WI38 (cell line): Measurements from ENCODE around the gene PDE4B.
"Not testable (repeated sequence)": the region's sequence is repeated elsewhere in the genome, so short reads cannot be mapped to it uniquely, and the experiment has no call there.

Experiments used
- H3K4me3 ChIP-seq: 2 replicates; pipeline ENCODE4 v1.5.1; 2011; ENCODE audit warnings: low read depth, mild to moderate bottlenecking, control low read depth, low read length
- CTCF ChIP-seq: IDR thresholded peaks from 2 replicates; pipeline ENCODE4 v1.5.1; 2012; ENCODE audit warnings: low read depth, mild to moderate bottlenecking, control low read depth, low read length

Gene PDE4B

GRCh38 chr1:65958561-65959350, 166.1 kb downstream of the PDE4B start:
- no peak overlapping the region for H3K4me3 ChIP-seq
- 0 out of 2 replicates have a peak, but pooled peaks have one; percentile 16 for TF ChIP-seq CTCF

GRCh38 chr1:65959896-65960567, 167.3 kb downstream of the PDE4B start:
- TF ChIP-seq CTCF, result no peak
- peak overlapping the region; percentile 19; the same call in 1 of the 2 replicates for H3K4me3 ChIP-seq

- TF ChIP-seq CTCF, result no peak
- H3K4me3 ChIP-seq, result no peak overlapping the region
Measured at GRCh38 chr1:65963156-65963888, 170.6 kb downstream of the PDE4B start.

GRCh38 chr1:65964123-65964522, 171.4 kb downstream of the PDE4B start:
- H3K4me3 ChIP-seq, result no peak overlapping the region
- no peak for TF ChIP-seq CTCF

- TF ChIP-seq CTCF, result no peak
- H3K4me3 ChIP-seq, result no peak overlapping the region
Measured at GRCh38 chr1:65965112-65965996, 172.7 kb downstream of the PDE4B start.

GRCh38 chr1:65967492-65967891, 174.8 kb downstream of the PDE4B start:
- H3K4me3 ChIP-seq, result not testable (repeated sequence)

GRCh38 chr1:65971547-65971946, 178.9 kb downstream of the PDE4B start:
- no peak for TF ChIP-seq CTCF

More at GRCh38 chr1:65971547-65971946, 178.9 kb downstream of the PDE4B start:
- H3K4me3 ChIP-seq, result no peak overlapping the region
